ENCODE results near the gene OCLN.
"Not testable (repeated sequence)": the region's sequence is repeated elsewhere in the genome, so short reads cannot be mapped to it uniquely, and the experiment has no call there.

OCLN gene

DNA sequence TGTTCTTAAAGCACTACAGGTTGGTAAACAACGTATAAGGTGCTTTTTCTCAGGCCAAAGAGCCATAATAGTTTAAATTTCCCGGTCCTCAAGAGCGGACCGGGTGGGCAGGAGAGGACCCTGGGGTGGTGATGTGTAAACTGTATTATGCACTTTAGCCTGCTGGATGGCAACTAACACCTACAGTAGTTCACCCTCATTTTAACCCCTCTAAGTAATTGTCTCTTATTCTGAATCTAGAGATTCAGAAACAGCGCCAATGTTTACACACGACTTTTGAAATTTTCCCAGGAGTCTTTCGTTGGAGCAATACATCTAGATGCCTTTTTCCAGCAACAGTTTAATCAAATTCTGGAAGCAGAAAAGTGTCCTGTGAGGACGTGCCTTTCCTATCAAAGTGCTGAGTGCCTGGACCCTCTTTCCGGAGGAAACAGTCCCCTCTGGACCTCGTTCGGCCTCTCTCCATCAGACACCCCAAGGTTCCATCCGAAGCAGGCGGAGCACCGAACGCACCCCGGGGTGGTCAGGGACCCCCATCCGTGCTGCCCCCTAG is 676 bp upstream of the OCLN start:
- DNase-seq = no peak

GRCh38 chr5:69492923-69493395 is 369 bp downstream of the OCLN start:
- DNase-seq = peak; percentile 27

- DNase-seq = peak; percentile 10
Observed at GRCh38 chr5:69493396-69494133, 975 bp downstream of the OCLN start.

- DNase-seq = no peak
Observed at GRCh38 chr5:69494452-69494851, 1.9 kb downstream of the OCLN start.

DNA sequence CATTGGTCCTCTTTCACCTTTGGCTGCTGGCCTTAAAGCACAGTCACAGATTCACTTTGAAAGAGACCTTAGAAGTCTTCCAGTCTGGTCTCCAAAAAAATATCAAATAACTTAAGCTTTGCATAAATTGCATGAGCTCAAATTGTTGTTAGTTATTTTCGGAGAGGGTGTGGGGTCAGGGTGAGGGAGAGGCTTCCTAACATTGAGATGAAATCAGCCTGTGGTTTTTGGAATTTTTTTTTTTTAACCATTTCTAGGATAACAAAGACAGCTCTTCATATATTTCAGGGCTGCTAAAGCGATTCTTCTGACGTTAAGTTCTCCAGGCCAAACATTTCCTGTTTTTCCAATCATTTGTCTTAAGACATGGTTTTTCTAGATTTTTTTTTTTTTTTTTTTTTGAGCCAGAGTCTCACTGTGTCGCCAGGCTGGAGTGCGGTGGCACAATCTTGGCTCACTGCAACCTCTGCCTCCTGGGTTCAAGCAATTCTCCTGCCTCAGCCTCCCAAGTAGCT is 4.5 kb downstream of the OCLN start:
- no peak for DNase-seq

GRCh38 chr5:69498384-69498783 is 5.8 kb downstream of the OCLN start:
- no peak for DNase-seq

- DNase-seq = no peak
Observed at GRCh38 chr5:69502367-69502766, 9.8 kb downstream of the OCLN start.

- no peak for DNase-seq
Observed at GRCh38 chr5:69502767-69503488, 10.3 kb downstream of the OCLN start.

DNA sequence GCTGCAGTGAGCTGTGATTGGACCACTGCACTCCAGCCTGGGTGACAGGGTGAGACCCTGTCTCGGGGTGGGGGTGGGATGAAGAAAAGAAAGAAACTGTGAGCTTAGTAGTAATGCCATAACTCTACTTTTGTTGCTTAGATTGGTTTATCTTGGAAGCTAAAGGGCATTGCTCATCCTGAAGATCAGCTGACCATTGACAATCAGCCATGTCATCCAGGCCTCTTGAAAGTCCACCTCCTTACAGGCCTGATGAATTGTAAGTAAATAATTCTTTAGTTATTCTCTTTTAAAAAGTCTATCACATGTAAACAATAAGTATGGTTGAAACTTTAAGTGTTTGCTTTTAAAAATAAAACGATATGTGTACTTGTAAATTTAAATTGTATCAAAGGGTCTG is 11.4 kb downstream of the OCLN start:
- no peak for DNase-seq

GRCh38 chr5:69505306-69505705 is 12.7 kb downstream of the OCLN start:
- DNase-seq = no peak

- DNase-seq = no peak
Observed at GRCh38 chr5:69509212-69509611, 16.6 kb downstream of the OCLN start.

DNA sequence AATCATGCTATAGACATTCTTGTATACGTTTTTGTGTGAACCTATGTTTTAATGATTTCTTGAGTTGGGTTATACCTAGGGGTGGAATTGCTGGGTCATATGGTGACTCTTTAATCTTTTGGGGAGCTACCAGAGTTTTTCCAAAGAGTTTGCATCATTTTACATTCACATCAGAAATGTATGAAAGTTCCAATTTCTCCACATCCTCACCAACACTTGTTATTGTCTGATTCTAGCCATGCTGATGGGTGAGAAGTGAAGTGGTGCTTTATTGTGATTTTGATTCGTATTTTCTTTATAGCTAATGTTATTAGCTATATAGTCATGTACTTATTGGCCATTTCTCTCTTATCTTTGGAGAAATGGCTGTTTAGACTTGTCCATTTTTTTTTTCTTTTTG is 18.1 kb downstream of the OCLN start:
- no peak for DNase-seq

GRCh38 chr5:69512740-69513260 is 20.2 kb downstream of the OCLN start:
- no peak for DNase-seq

- DNase-seq = not testable (repeated sequence)
Observed at GRCh38 chr5:69515570-69515969, 23.0 kb downstream of the OCLN start.

DNA sequence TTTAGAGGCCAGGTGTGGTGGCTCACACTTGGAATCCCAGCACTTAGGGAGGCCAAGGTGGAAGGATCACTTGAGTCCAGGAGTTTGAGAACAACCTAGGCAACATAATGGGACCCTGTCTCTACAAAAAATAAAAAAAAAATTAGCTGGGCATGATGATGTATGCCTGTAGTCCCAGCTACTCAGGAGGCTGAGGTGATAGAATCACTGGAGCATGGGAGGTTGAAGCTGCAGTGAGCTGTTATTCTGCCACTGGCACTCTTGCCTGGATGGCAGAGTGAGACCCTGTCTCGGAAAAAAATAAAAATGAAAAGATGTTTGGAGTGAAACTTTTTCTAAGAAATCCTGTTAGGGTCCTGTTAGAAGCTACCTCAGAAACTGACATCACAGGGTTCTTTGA is 24.2 kb downstream of the OCLN start:
- no peak for DNase-seq

DNA sequence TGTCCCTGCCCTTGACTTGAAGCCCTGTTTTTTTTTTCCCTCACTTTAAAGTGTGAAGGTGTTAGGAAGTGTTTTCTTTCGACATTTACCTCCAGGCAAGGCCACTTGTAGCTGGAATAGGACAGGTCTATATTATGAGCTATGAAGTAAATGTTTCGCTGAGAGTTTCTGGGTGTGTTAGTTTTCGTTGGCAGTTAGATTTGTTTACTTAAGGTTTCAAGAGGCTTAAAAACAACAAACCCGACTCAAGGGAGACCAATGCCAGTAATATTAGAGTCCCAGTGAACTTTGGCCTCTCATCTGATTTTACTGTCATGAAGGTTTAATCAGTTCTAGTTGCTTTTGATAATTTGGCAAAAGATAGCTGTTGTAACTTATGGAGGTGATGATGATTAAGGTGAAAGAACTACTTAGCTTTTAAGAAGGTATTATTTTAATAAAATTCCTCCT is 25.2 kb downstream of the OCLN start:
- no peak for DNase-seq

DNA sequence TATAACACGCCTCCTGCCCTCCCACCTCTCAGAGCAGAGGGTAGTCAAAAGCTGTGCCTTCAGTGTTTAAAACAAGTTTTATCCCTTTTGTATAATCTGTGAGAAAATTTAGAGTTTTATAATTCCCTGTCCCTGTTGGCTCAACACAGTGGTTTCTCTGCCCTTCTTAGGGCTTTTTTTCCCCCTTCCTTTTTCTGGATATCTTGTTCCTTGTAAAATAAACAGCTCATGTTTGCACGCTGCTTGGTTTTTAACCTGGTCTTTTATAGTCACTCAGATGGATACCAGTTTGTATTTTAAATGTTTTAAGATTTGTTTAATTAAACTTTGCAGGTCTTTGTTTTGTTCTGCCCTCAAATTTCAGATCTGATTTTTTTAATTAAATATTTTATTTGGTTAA is 26.7 kb downstream of the OCLN start:
- no peak for DNase-seq

DNA sequence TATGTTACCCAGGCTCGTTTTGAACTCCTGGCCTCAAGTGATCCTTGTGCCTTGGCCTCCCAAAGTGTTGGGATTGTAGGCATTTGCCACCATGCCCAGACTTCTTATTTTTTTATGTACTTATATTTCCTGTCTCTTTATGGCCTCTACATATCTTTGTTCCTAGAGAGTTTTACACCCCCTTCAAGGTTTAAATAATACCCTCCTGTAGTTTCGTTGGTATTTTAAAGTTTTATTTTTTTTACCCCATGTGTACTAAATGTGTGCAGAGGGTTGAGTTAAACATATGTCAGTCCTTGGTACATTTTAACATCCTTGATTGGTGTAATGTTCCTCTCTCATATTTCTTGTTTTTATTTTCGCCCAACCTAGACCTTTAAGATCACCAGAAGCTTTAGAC is 29.4 kb downstream of the OCLN start:
- DNase-seq = no peak

- DNase-seq = no peak
Observed at GRCh38 chr5:69525490-69525889, 32.9 kb downstream of the OCLN start.

GRCh38 chr5:69526660-69527059 is 34.1 kb downstream of the OCLN start:
- no peak for DNase-seq

- no peak for DNase-seq
Observed at GRCh38 chr5:69527128-69527770, 34.7 kb downstream of the OCLN start.

GRCh38 chr5:69528035-69528434 is 35.4 kb downstream of the OCLN start:
- no peak for DNase-seq

DNA sequence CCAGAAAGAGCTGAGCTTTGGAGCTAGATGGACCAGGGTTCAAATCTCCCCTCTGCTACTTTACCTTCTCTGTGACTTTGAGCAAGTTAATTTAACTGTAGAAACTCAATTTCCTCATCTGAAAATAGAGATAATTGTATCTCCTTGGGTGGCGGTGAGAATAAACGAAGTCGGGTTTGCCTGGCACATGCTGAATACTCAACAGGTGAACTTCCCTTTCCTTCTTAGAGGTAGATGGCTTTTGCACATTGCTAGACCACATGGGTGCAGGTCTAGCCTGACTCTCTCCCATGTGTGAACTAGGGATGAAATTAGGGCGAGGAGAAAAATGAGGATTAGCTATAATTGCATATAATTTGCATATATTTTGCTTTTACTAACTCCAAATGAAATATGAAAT is 36.0 kb downstream of the OCLN start:
- no peak for DNase-seq
